SK-N-MC (cell line): ENCODE data around the gene SPATA25.
A peak's percentile ranks its signal among the peaks of the same experiment; 100 is the strongest.

Experiments
- DNase-seq: peaks from one replicate; pipeline ENCODE4 v3.0.0-alpha.2; 2011; ENCODE audit warnings: low read depth, low spot score
- H3K27ac ChIP-seq: fragments of 200-600 bp; sonication (generic); 2 replicates; pipeline ENCODE4 v1.5.1; 2016; ENCODE audit warnings: mixed run types
- H3K36me3 ChIP-seq: fragments of 200-600 bp; sonication (generic); 2 replicates; pipeline ENCODE4 v1.6.1; 2017; ENCODE audit warnings: antibody characterized with exemption, low read length, mixed read lengths; ENCODE audit not compliant: insufficient read depth
- H3K4me3 ChIP-seq: fragments of 200-600 bp; sonication (generic); 2 replicates; pipeline ENCODE4 v1.5.1; 2016
- H3K9ac ChIP-seq: fragments of 200-600 bp; sonication (generic); 2 replicates; pipeline ENCODE4 v1.8.0; 2017; ENCODE audit warnings: mixed run types, mixed read lengths; ENCODE audit not compliant: insufficient read length
- H3K9me3 ChIP-seq: fragments of 200-600 bp; sonication (generic); 2 replicates; pipeline ENCODE4 v1.6.1; 2017; ENCODE audit warnings: low read depth, mild to moderate bottlenecking, antibody characterized with exemption, low read length, moderate library complexity, mixed read lengths
- EZH2 ChIP-seq: fragments of 200-600 bp; sonication (generic); IDR thresholded peaks from one replicate; pipeline ENCODE4 v1.6.1; 2017; ENCODE audit warnings: antibody characterized with exemption
- FOXP2 ChIP-seq: optimal IDR thresholded peaks from 2 replicates; pipeline ENCODE3; 2011; ENCODE audit warnings: mild to moderate bottlenecking, moderate library complexity; ENCODE audit not compliant: insufficient read depth; ENCODE audit errors: extremely low read length, control extremely low read depth
- POLR2AphosphoS5 ChIP-seq: IDR thresholded peaks from 2 replicates; pipeline ENCODE4 v1.6.1; 2012; ENCODE audit warnings: mild to moderate bottlenecking, low read depth, low read length, borderline replicate concordance

Gene SPATA25

DNA sequence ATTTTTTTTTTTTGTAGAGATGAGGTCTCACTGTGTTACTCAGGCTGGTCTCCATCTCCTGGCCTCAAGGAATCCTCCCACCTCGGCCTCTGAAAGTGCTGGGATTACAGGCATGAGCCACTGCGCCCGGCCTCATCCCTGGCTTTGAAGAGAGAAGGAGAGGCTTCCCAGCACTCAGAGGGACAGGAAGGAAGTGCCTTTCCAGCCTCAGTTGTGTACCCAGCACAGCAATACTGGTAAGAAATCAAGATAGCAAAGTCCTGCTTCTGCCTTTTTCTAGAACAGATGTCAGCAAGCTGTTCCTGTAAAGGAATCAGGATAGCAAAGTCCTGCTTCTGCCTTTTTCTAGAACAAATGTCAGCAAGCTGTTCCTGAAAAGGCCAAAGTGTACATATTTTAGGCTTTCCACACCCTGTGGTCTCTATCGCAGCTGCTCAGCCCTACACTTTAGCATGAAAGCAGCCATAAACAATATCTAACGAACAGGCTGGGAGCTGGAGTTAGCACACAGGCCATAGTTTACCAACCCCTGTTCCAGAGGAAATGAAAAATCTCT, 30.8 kb upstream of the SPATA25 start:
- no peaks in the 10 kb centered on the region for H3K36me3 ChIP-seq
- H3K9me3 ChIP-seq, result no peaks in the 10 kb centered on the region
- no peak overlapping the region for H3K4me3 ChIP-seq
- no peak overlapping the region for H3K27ac ChIP-seq
- no peak for DNase-seq
- no peak overlapping the region for H3K9ac ChIP-seq
- TF ChIP-seq POLR2AphosphoS5 (no peak), EZH2 (no peak), FOXP2 (no peak)

DNA sequence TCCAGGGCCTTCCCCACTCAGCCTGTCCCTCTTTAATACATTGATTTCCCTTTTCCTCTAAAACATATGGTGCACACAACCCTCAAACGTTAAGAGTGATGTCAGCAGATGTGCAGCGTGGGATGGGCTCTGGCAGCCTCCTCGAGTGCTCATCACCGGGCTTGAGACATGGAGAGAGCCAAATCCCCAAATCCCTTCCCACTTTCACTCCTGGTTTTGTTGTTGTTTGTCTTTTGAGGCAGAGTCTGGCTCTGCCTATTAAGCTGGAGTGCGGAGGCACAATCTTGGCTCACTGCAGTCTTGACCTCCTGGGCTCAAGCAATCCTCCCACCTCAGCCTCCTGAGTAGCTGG, 30.3 kb upstream of the SPATA25 start:
- TF ChIP-seq FOXP2 (no peak), POLR2AphosphoS5 (no peak), EZH2 (no peak)
- DNase-seq, result no peak
- Histone ChIP-seq H3K9ac (no peak overlapping the region), H3K9me3 (no peaks in the 10 kb centered on the region), H3K36me3 (no peaks in the 10 kb centered on the region), H3K27ac (no peak overlapping the region), H3K4me3 (no peak overlapping the region)

DNA sequence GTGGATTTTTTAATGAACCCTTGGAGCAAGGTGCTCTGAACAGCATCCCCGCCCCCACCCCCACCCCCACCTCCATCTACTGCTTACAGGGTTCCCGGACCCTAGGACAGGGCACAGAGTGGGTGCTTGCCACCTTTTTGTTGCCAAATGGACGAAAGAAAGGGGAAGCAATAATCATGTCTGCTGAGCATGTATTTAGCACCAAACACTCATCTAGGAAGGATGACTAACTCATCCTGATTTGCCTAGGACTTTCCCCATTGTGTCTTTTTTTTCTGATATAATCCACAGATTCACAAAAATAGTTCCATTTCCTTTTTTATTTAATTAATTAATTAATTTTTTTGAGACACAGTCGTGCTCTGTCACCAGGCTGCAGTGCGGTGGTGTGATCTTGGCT, 25.7 kb upstream of the SPATA25 start:
- Histone ChIP-seq H3K4me3 (no peak overlapping the region), H3K36me3 (peaks cover 11% of the 10 kb centered on the region; the same call in 1 of the 2 replicates), H3K9ac (no peak overlapping the region), H3K9me3 (no peaks in the 10 kb centered on the region), H3K27ac (no peak overlapping the region)
- TF ChIP-seq POLR2AphosphoS5, result no peak
- TF ChIP-seq EZH2, result no peak
- no peak for TF ChIP-seq FOXP2
- DNase-seq, result no peak

DNA sequence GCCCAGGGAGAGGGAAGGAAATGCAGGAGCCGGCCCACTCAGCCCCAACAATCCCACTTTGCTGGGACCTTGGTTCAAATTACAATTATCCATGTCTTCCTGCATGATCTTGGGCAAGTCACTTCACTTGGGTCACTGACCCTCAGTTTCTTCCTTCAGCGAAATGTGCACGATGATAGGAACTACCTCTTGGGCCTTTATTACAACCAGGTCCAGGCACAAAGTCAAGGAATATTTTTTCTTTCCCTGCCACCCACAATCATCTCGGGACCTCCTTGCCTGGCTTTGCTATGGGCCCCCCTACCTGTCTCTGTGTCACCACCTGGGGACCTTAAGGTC, 24.9 kb upstream of the SPATA25 start:
- H3K27ac ChIP-seq, result no peak overlapping the region
- no peaks in the 10 kb centered on the region for H3K9me3 ChIP-seq
- H3K36me3 ChIP-seq, result peaks cover 15% of the 10 kb centered on the region; the same call in 1 of the 2 replicates
- no peak for DNase-seq
- H3K4me3 ChIP-seq, result peak overlapping the region; percentile 98
- TF ChIP-seq POLR2AphosphoS5, result no peak
- no peak for TF ChIP-seq EZH2
- no peak for TF ChIP-seq FOXP2
- H3K9ac ChIP-seq, result peak overlapping the region; percentile 86

DNA sequence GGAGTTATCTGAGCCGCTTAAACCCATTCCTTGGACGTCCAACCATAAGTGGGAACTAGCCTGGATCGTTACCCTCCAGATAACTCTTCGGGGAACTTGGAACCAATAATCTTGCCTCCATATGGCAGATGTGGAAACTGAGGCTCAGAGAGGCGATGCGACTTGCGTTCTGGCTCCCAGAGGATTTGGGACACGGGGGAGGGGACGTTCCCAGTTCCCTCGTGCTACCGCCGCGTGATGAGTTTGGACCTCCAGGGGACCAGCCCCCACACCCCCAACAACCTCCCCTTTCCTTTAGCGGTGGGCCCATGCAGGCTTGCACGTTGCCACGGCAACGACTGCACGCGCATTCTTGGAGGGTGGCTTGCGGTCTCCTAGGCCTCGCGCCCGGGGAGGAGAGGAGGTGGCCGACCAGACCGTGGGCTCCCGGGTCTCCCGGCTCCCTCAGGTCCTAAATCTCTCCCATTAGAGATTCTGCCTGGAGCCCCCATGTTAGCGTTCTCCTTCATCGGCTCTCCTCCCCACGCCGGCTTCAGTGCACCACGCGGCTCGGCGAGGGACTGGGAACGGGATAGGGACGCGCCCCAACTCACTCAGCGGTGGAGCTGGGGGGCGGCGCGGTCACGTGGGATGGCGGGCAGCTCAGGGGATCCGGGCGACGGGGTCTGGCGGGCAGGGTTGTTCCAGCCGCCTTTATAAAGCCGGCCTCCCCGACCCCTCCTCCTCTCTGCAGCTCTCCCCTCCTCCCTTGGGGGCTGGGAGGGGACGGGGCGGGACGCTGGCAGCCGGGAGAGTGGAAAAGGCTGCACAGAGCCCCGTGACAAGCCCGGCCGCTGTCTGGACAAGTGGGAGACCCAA, 24.3 kb upstream of the SPATA25 start, which contains the start of gene PLTP:
PLTP (minus strand) TSS at position 670 of the 858 bp plus-strand sequence. CDS start 703 bp downstream, outside the sequence.
- H3K27ac ChIP-seq, result peak within 1 kb of the TSS; percentile 66; the same call in 1 of the 2 replicates
- TF ChIP-seq POLR2AphosphoS5, result peak; percentile 93
- TF ChIP-seq FOXP2, result no peak

DNA sequence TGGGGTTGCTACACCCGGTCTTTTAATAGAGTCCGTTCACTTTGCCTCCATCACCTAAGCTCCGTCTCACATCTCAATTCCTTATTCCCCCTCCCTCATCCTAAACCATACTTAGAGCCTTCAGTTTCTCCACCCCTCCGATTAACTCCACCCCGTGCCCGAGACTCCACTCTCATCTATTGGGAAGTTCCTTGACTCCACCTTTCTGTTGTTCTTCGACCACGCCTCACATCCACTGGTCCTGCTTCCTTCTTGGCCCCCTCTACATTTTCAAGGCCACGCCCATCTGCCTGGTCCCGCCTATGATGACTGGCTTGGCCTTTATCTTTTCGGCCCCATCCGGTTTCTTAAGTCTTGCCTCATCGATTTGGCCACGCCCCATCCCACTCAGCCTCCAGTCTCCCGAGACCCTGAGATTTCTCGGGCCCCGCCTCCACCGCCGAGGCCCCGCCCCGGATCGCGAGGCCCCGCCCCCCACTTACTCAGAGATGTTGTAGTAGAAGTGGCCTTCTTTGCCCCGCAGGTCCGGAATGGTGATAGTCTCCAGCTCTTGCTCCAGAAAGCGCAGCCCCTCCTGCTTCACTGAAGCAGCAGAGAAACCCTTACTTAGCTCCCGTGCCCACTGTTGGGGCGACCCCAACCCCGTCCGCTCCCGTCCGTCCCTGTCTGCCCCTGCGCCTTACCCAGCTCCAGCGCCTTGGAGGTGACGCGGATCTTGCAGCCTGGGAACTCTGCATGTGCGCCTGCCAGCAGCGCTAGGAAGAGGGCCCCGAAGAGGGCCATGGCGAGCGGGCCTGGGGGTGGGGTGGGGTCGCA, 23.5 kb upstream of the SPATA25 start:
- no peak for TF ChIP-seq FOXP2
- no peak for TF ChIP-seq EZH2
- TF ChIP-seq POLR2AphosphoS5, result peak; percentile 83
- no peaks in the 10 kb centered on the region for H3K9me3 ChIP-seq
- H3K9ac ChIP-seq, result peak overlapping the region; percentile 86
- H3K4me3 ChIP-seq, result peak overlapping the region; percentile 98
- peaks cover 21% of the 10 kb centered on the region; the same call in 1 of the 2 replicates for H3K36me3 ChIP-seq
- peak overlapping the region; percentile 66; the same call in 1 of the 2 replicates for H3K27ac ChIP-seq
- peak; percentile 99 for DNase-seq

More for the DNA sequence above, 24.3 kb upstream of the SPATA25 start, which contains the start of gene PLTP:
- Histone ChIP-seq H3K4me3 (peak within 1 kb of the TSS; percentile 98), H3K36me3 (peaks cover 15% of the 10 kb centered on the region; the same call in 1 of the 2 replicates), H3K9me3 (no peaks in the 10 kb centered on the region), H3K9ac (peak within 1 kb of the TSS; percentile 86)
- no peak for DNase-seq

DNA sequence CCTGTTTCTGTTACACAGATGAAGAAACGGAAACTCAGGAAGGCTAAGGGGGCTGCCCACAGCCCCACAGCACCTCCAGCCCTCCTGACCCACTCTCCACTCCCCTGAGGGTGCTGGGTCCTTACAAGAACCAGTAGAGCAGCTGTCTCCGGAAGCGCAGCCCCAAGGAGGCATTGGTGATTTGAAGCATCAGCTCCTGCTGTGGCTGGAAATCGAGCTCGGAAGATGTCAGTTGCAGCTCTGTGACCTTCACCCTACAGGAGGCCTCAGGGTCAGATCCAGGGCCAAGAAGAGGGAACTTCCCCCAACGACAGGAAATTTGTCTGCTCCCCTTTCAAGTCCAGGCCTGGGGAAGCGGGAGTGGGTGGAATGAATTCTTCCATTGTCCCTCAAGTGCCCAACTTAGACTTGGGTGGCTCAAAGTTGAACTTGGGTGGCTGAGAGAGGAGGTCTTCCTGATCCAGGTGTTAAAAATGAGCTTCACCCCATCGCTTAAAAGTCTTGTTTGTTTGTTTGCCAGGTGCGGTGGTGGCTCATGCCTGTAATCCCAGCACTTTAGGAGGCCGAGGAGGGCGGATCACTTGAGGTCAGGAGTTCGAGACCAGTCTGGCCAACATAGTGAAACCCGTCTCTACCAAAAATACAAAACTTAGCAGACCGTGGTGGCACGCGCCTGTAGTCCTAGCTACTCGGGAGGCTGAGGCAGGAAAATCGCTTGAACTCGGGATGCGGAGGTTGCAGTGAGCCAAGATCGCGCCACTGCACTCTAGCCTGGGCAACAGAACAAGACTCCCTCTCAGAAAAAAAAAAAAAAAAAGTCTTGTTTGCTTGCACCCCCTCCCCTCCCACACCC, 22.6 kb upstream of the SPATA25 start:
- no peak overlapping the region for H3K4me3 ChIP-seq
- no peaks in the 10 kb centered on the region for H3K9me3 ChIP-seq
- no peak for DNase-seq
- H3K36me3 ChIP-seq, result peaks cover 27% of the 10 kb centered on the region; the same call in 1 of the 2 replicates
- no peak overlapping the region for H3K27ac ChIP-seq
- no peak overlapping the region for H3K9ac ChIP-seq
- TF ChIP-seq FOXP2 (no peak), POLR2AphosphoS5 (no peak), EZH2 (no peak)
